Fibroblast of skin of right quadriceps (primary cell): Measurements from ENCODE around the gene DOCK2.

Experiments used
- DNase-seq: peaks from one replicate; pipeline ENCODE4 v3.0.0-alpha.2; 2013

Gene DOCK2

DNA sequence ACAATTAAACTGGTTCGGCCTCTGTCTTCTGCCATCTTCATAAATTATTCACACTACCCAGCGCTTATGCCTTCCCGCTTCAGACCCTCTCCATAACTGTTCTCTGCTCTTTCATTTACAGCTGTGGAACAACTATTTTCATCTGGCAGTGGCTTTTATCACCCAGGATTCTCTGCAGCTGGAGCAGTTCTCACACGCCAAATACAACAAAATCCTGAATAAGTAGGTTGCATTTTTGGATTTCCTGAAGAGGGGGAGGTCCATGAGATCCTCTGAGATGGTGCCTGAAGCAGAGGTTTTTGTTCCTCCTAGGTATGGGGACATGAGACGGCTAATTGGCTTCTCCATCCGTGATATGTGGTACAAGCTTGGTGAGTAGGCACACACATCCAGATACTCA lies 371.3 kb downstream of the DOCK2 start:
- DNase-seq: no peak

DNA sequence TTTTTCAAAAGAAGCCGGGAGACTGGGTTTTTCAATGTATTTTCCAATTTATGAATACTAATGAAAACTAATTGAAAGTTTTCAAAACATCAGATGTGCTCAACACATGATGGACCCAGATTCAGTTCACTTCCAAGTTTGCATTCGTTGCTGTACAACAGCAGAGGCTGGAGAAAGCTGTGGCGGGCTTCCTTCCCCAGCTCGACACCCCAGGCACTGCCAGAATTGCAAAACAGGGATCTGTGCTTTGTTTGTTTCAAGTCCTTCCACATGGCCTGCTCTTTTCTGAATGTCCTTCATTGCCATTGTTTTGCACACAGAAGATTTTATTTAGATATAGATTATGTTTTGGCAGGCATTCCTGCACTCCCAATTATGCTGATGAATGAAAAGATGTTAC lies 373.5 kb downstream of the DOCK2 start:
- DNase-seq: no peak

DNA sequence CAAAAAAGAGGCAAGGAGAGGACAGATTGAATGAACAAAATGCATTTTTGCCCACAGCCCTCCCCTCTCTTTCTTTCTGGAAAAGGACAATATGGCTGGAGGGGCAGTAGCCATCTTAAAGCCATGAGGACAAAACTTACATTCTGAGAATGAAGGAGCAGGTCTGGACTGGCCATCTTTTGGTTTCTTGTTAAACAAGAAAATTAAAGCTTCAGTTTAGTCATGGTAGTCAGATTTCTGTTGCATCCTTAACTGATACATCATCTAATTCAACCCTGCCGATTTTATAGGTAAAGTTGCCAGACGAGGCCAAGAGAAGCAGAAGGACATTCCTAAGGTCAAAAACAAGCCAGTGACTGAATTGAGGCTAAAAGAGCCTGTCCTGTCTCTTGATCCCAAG lies 374.7 kb downstream of the DOCK2 start:
- no peak for DNase-seq

DNA sequence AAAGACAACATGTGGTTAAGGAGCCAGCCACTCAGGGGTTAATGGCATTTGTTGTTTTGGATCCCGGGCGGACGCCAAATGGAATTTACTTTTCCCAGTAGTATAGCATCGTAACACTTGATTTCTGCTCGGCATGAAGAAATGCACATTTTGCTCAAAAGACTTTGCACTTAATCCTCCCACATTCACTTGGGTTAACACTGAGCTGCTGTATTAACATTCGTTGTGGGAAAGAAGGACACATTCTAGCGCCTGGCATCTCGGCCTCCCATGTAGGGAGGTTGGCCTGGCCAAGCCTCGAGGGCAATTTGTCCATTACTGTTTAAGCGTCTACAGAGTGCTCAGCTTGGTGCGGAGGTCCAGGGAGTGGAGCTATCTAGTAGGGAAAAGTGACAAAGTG lies 375.5 kb downstream of the DOCK2 start:
- no peak for DNase-seq

DNA sequence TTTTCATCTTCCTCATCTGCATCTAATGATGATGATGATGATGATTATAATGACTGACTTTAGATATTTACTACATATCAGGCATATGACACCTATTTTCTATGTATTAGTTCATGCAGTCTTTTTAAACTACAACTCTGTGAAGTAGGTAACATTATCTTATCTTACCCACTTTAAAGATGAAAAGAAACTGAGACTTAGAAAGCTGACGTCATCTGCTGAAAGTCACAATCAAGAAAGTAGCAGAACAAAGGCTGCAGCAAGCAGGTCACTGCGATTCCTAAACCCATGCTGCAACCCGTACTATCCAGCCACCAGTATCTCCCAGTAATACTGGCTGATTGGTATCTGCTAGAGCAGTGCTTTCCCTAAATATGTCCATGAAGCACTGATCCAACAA lies 383.3 kb downstream of the DOCK2 start:
- no peak for DNase-seq

DNA sequence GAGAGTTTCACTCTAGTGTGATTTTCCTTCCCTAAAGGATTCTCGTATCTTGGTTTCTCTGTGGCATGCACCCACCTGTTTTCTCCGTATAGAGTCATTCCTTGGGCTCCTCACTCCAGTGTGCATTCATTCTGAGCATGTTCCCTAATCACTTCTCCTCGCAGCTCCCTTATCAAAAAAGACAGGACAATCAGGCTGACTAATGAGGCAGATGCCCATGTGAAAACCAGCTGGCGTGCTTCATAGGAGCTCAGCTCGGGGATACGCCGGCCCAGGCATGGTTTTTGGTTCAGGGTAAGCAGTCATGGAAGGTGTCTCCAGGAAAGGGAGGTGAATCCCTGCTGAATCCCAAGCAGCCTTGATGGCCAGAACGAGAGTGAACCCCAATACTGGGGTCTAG lies 384.4 kb downstream of the DOCK2 start:
- no peak for DNase-seq

DNA sequence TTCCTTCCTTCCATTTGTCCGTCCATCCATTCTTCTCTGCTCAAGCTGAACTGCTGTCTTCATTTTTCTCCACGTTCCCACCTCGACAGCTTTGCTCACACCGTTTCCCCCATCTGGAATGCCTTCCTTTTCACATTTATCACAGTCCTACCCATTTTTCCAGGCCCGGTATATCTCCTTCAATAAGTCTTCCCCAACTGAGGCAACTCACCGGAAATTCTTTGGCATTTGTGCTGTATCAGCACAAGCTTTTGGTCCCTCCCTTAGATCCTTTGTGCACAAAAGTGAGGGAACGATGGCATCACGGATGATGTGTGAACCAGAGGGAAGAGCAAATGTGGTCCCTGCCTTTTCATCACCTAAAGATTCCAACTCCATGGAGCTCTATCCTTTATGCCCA lies 388.8 kb downstream of the DOCK2 start:
- DNase-seq: no peak

DNA sequence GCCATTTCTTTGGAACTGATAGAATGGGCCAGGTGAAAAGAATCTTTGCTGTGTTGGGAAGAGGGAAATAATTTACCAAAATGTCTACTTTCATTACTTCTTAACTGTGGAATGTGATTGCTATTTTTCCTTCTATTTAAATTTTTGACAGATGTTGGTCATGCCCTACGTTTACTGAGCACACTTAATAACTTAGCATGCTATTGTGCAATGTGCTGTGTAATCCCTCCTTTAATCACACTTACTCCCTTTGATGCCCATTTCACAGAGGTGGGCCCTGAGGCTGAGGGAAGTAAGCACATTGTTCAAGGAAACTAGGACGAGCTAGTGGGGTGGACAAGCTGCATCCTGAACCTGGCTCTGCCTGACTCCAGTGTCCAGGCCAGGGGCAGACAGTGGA lies 391.0 kb downstream of the DOCK2 start:
- DNase-seq: no peak

DNA sequence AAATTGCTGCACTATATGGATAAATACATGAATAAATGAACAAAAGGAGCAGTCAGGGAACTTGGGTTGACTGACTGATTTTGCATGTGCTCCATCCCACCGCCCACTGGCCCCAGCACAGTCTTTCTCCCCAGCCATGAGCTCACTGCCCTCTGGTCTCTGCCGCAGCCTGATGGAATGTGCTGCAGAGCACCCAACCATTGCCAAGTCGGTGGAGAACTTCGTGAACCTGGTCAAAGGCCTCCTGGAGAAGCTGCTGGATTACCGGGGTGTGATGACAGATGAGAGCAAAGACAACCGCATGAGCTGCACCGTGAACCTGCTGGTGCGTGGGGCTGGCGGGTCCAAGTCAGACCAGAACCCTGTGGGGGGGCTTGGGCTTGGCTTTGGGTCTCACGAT lies 397.2 kb downstream of the DOCK2 start:
- no peak for DNase-seq

DNA sequence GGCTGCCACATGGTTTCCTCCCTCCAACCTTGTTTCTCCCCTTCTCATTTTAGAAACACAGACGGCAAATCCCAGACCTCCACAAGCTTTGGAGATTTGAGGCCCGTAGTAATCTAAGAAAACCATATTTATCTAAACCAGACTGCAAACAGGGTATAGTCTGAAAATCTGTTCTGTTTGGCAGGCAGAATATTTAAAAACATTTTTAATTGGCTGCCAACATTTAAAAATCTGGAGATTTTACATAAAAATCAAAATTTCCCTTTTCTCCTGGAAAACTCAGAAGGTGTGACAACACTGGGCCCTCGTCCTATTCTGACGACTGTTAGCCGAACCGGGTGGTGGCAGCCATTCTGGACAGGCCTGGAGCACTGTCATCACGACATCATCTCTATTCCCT lies 401.2 kb downstream of the DOCK2 start:
- DNase-seq: no peak

DNA sequence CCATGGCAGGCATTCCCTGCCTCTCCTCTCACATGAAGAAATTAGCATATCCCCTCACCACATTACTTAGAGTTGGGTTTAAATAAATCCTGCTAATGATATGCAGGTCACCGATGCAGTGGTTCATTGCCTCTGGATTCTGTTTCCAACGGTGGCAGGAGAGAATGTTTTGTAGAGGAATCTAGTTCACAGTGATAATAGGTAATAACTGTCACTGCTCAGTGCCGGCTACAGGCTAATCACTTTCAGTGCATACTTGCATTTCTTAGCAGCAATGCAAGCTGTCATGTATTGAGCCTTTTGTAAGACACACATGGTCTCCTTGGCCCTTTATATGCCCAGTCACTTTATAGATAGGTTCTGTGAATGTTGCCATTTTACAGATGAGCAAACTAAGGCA lies 402.8 kb downstream of the DOCK2 start:
- no peak for DNase-seq

DNA sequence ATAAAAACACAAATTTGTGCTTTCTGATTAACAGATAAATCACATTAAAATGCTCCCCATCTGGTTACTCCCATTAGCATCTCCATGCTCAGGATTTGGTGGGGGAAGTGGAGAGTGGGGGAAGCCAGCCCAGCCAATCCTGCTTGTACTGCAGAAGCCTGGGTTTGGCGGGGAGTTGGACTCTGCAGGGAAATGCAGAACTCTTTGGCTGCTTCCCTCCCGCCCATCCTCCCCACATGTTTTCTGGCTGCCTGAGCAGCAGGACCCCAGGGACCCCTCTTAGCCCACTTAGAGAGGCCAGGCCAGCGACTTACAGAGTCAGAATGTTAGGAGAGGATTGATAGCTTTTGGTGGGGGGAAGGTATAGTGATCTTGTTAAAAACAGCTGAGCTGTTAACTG lies 409.2 kb downstream of the DOCK2 start:
- DNase-seq: no peak

DNA sequence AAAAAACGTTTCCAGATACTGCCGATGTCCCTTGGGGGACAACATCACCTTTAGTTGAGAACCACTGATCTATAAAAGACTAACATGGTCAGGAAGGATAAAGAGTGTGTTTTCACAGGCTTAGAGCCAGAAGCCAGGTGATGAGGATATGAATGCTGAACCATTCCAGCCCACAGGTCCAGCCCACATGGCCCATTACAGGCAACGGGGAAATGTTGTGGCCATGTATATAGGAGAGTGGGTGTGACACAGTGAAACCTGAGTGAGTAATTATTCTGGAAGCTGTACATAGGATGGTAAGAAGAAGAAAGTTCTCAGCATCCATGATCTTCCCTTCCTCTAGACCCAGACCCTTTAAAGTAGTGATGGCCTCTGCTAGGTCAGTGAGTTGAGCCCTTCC lies 412.6 kb downstream of the DOCK2 start:
- DNase-seq: no peak

DNA sequence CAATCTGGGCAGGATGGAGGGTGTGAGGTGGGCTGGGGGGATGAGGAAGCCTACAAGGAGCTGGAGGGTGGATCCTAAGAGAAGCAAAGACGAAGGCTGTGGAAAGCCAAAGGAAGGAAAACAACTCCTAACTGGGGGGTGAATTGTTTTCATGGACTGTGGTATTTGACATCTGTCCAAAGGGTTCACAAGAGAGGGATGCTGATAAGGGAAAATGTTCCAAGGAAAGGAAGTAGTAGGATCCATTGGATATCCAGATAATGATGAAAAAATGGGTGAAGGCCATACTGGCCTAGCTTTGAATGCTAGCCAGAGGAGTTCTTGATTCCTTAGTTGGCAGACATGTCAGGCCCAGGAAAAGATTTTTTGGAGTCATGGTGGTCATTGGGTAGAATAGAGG lies 416.8 kb downstream of the DOCK2 start:
- no peak for DNase-seq

DNA sequence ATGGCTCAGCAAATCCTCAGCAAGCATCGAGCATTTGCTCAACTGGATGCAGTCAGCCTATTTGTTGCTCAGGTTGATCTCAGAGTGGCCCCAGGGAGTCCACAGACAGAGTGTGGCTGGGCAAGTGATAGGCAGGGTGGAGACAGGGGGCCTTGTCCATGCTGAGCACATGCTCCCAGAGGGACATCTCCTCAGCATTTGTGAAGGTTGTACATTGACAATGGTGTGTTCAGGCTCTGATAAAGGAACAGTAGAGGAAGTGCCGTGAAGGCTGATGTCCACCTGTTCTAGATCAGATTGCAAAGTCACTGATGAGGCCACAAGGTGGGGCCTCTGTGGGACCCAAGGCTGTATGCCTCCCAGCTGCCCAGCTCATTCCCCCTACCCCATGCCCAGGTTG lies 418.5 kb downstream of the DOCK2 start:
- DNase-seq: no peak

DNA sequence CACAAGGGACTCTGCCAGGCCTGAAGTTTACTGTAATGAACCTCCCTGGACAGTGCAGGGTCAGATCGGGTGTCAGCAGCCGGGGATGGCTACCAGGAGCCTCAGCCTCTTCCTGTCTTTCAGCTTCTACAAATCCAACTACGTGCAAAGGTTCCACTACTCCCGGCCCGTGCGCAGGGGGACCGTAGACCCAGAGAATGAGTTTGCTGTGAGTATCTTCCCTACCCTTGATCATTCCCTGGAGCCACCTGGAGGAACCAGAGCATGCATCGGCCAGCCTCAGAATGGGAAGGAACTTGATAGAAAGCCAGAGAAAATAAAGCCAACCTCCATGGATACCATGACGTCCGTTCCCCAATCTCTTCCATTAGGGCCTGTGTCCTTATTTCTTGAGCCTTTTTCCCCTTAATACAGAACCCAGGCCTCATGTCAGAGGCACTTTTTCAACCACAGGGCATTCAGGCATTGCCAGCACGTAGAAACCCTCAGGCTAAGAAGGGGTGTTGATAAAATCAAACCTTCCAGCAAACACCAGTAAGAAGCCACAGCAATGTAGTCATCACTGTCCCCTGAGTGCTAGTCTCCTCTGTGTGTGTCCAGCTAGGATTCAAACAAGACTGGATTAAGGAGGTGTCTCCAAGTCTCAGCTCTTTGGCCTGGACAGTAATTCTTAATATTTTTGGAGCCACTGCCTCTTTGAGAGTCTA lies 419.6 kb downstream of the DOCK2 start:
- no peak for DNase-seq

DNA sequence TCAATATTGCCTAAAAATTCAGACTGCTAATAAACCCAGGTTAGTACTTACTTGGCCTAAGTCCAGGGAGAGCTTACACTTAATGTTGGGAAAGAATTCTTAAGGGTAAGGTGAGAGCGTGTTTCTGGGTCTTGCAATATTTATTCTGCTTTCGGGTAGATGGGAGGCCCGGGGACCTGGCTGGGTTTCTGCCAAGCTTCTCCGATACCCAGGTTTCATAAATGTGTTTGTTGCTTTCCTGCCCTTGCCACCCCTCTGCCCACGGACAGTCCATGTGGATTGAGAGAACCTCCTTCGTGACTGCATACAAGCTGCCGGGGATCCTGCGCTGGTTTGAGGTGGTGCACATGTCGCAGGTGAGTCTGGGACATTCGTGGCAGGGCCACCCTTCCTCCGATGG lies 420.2 kb downstream of the DOCK2 start:
- no peak for DNase-seq

DNA sequence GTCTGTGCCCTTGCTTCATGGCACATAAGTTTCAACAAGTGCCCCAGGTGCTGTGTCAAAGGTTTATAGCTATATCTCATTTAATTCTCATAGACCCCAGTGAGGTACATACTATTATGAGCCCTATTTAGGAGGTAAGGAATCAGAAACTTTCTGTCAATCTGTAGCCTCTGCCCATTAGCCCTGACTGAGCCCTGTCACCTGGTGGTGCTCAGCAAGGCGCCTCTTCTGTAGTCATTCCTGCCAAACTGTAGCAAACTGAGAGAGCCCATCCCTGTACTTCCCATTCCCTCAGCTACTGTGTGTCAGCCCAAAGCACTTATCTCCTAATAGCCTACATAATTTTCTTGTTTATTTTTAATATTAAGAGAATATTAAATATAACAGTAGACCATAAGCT lies 422.1 kb downstream of the DOCK2 start:
- no peak for DNase-seq

DNA sequence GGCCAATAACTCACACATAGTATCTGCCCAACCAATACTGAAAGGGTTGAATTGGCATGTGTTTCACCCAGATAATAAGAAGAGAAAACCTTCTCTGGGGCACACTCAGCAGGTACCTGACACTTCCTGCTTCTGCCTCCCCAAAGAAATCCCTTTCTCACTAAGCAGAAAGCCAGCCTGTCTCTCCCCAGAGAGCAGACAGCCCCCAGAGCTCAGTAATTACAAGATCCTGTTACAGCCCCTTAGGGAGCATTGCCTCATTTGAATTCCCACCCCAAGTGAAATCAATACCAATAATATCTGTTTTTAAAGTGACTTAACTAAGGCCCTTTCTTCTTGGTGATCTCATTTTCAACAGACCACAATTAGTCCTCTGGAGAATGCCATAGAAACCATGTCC lies 430.1 kb downstream of the DOCK2 start:
- no peak for DNase-seq

DNA sequence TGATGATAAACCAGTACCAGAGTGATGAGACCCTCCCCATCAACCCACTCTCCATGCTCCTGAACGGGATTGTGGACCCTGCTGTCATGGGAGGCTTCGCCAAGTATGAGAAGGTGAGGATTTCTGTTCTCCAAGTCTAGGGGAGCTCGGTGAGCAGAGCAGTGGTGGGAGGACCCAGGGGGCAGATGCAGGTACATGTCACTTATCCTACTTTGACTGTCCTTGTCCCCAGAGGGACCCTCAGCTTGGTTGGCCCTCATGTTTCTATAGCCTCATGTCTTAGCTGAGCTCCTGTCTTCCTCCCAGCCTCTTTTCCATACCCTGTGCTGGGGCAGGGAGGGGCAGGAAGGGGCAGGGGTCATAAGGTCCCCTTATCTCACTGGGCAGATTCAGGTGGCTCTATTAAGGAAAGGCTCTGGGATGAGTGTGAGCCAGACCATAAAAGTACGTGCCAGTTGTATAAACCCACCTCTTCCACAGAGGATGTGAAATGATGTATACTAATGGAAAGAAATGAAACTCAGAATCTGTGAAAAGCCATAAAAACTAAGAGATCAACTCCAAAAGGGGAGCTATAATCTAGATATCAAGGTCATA lies 430.6 kb downstream of the DOCK2 start:
- DNase-seq: no peak

DNA sequence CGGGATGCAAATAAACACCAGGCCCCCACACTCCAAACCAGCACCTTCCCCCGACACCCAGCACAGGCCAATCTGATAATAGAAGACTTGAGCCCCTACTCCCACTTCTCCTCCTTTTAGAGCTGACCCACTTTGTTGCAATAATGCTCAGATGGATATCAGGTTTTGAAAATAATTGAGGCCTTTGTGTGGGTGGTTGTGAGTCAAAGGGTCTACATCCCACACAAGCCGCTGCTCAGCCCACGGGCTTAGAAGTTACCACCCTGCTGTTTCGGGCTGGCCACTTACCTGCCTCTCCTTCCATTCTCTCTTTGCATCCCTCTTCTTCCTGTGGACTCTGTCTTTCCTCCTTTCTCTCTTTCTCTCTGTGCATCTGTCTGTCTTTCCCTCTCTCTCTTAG lies 432.4 kb downstream of the DOCK2 start:
- no peak for DNase-seq

DNA sequence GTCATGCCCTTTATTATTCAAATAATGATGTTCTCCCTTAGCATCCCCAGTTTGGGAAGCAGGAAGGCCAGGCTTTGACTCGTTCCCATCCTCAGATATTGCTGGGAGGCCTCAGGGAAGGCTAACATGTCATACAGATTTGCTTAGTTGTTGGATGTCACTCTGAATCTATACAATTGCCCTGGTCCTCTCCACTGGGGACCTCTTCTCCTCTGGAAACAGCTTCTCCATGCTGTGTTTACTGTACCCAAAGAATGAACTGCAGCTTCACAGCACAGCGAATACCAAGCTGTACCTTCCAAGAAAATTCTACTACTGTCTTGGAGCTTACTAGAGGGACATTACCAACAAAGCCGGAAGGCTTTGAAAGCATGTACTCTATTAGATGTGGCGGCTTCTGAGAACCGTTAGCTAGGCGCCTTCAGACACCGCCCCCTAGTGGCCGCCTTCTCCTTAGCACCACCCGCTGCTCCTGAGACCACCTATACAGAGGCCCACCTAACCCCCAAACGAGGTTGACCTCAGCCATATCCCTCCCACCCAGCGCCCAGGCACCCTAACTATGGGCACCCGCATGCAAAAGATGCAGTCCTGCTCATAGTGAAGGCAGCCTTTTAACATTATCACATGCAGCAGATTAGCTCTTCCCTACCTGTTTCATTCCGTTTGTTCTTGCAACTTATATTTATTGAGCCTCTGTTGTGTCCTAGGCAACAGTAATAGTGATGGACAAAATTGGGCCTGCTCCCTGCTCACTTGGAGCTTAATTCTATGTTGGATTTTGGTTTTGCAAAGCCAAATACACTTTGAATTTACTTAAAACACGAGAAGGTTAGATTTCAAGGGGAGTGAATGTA lies 433.7 kb downstream of the DOCK2 start:
- peak; percentile 41 for DNase-seq

DNA sequence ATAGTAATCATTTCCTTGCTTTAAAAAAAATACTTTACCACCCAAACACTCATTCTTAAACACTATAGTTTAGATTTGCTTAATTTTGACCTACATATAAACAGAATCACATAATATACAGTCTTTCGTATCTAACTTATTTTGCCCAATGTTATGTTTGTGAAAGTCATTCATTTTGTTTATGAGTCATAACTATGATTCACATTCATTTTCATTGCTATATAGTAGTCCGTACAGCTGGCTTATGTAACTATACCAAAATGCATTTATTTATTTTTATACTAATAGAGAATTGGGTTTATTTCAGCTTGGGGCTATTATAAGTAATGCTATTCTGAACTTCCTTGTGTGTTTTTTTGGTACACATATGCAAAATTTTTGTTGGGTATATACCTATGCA lies 434.7 kb downstream of the DOCK2 start:
- DNase-seq: no peak

DNA sequence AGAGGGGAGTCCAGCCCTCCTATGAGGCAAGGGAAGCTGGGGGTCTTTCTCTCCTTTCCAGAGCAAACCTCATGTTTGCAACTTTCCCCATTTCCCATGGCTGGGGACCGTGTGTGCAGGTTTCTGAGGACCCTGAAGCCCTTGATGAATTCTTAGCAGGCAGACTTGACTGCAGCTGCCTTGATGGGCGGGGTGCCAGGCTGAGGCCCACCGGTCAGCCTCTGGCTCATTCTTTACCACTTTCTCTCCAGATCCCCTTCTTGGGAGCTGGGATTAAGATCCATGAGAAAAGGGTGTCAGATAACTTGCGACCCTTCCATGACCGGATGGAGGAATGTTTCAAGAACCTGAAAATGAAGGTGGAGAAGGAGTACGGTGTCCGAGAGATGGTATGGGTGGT lies 438.6 kb downstream of the DOCK2 start:
- no peak for DNase-seq
